A673 (cell line): ENCODE measurements around the gene BNIPL. TPM values are rescaled to one million over a fixed set of nuclear protein-coding genes. Genes with fewer than 3 reads are reported as not detected.

Source experiments
- BruUV-seq: library from RNA; stranded (reverse); fragments of 400-500 nt; replicated peaks from 2 replicates; lab custom pipeline; 2021; lab: Mats Ljungman, UMichigan
- CTCF ChIA-PET: fragments of 300-600 bp; sonication (Branson Sonifier 250); formaldehyde crosslinking; loops from one replicate; lab custom pipeline; 2022; ENCODE audit warnings: antibody characterized with exemption; lab: Charles Lee
- POLR2A ChIA-PET: fragments of 300-600 bp; sonication (Branson Sonifier 250); formaldehyde crosslinking; loops from one replicate; lab custom pipeline; 2022; ENCODE audit warnings: antibody characterized with exemption; ENCODE audit not compliant: low non-redundant PET; lab: Charles Lee
- DNase-seq: peaks from one replicate; pipeline ENCODE4 v3.0.0-alpha.2; 2015; ENCODE audit warnings: low spot score
- H3K27ac ChIP-seq: fragments of 200-600 bp; sonication (generic); 2 replicates; pipeline ENCODE4 v1.5.1; 2016; ENCODE audit warnings: mixed run types, low read depth, mild to moderate bottlenecking, mixed read lengths, antibody characterized with exemption, low read length; ENCODE audit not compliant: poor library complexity, severe bottlenecking
- H3K27me3 ChIP-seq: fragments of 200-600 bp; sonication (generic); replicated peaks from 2 replicates; pipeline ENCODE4 v1.6.1; 2017; ENCODE audit warnings: mixed run types, low read depth, mild to moderate bottlenecking, mixed read lengths, antibody characterized with exemption, low read length; ENCODE audit not compliant: insufficient read depth, poor library complexity
- H3K36me3 ChIP-seq: fragments of 200-600 bp; sonication (generic); 2 replicates; pipeline ENCODE4 v1.6.1; 2016; ENCODE audit warnings: mixed run types, mild to moderate bottlenecking, mixed read lengths, antibody characterized with exemption, low read length; ENCODE audit not compliant: insufficient read depth, poor library complexity, severe bottlenecking
- H3K4me1 ChIP-seq: fragments of 200-600 bp; sonication (generic); 2 replicates; pipeline ENCODE4 v1.6.1; 2017; ENCODE audit warnings: mixed run types, mild to moderate bottlenecking, mixed read lengths, antibody characterized with exemption, low read length; ENCODE audit not compliant: insufficient read depth, poor library complexity, severe bottlenecking
- H3K4me3 ChIP-seq: fragments of 200-600 bp; sonication (generic); 2 replicates; pipeline ENCODE4 v1.5.1; 2016; ENCODE audit warnings: low read depth, mixed run types, mild to moderate bottlenecking, mixed read lengths, low read length; ENCODE audit not compliant: poor library complexity, severe bottlenecking
- H3K9me3 ChIP-seq: fragments of 200-600 bp; sonication (generic); 2 replicates; pipeline ENCODE4 v1.6.1; 2016; ENCODE audit warnings: mixed run types, low read depth, mild to moderate bottlenecking, mixed read lengths, antibody characterized with exemption, low read length; ENCODE audit not compliant: poor library complexity, severe bottlenecking
- CTCF ChIP-seq: fragments of 300-800, 200-600 bp; sonication (generic); conservative IDR thresholded peaks from 2 replicates; pipeline ENCODE4 v1.5.1; 2017; ENCODE audit warnings: low read depth, mild to moderate bottlenecking, antibody characterized with exemption, low read length, moderate library complexity, mixed read lengths
- EZH2 ChIP-seq: fragments of 200-600 bp; sonication (generic); IDR thresholded peaks from 2 replicates; pipeline ENCODE4 v1.6.1; 2017; ENCODE audit warnings: borderline replicate concordance, low read depth, mild to moderate bottlenecking, mixed read lengths, antibody characterized with exemption, low read length; ENCODE audit not compliant: poor library complexity, severe bottlenecking
- intact Hi-C: fragments of 100-400 bp; cut with micrococcal nuclease; formaldehyde crosslinking; loops from one replicate; pipeline ENCODE4 v1.10.0; 2022; ENCODE audit not compliant: unreplicated experiment
- total RNA-seq: library from RNA; stranded (reverse); gene quantifications from 2 replicates; pipeline ENCODE4 v1.2.3, GENCODE V29; 2021

BNIPL gene
- total RNA-seq, 1 experiment from 2014 or later, result 3.5 TPM

GRCh38 chr1:151069103-151069486 lies 32.7 kb downstream of the BNIPL start:
- no TSS peak for BruUV-seq
- Histone ChIP-seq H3K27ac (peak overlapping the region; percentile 94), H3K4me3 (no peak overlapping the region), H3K27me3 (no peaks in the 10 kb centered on the region), H3K36me3 (peaks cover 36% of the 10 kb centered on the region), H3K4me1 (peaks cover 19% of the 10 kb centered on the region), H3K9me3 (no peaks in the 10 kb centered on the region)
- ChIA-PET POLR2A (no interaction called here), CTCF (no interaction called here)
- no peak for TF ChIP-seq EZH2
- no peak for TF ChIP-seq CTCF
- no peak for DNase-seq
- intact Hi-C loops, result no loop called here

GRCh38 chr1:151070474-151071276 lies 34.3 kb downstream of the BNIPL start, which contains the start of gene GABPB2:
Gene GABPB2 (plus strand): TSS chr1:151070761. CDS start chr1:151088190, 17,429 bp downstream.
- Histone ChIP-seq H3K27me3 (no peaks in the 10 kb centered on the region), H3K27ac (peak within 1 kb of the TSS; percentile 94), H3K4me1 (peaks cover 8% of the 10 kb centered on the region), H3K4me3 (peak within 1 kb of the TSS; percentile 70), H3K9me3 (no peaks in the 10 kb centered on the region), H3K36me3 (peaks cover 35% of the 10 kb centered on the region)
- peak; percentile 96 for DNase-seq
- no TSS peak for BruUV-seq
- intact Hi-C loops, result loop anchor here (1.0 kb wide), 1 partner anchor 10 kb away; the partner anchor contains the start of gene MLLT11
- TF ChIP-seq CTCF, result peak; percentile 93
- TF ChIP-seq EZH2, result no peak
- CTCF ChIA-PET, result interaction anchor here (1.0 kb wide), 1 partner anchor 30 kb away, joined by 11 read pairs; no protein-coding TSS in a partner anchor
- POLR2A ChIA-PET, result interaction anchor here (0.6 kb wide), 1 partner anchor 421 kb away, joined by 3 read pairs; no protein-coding TSS in a partner anchor

- H3K4me3 ChIP-seq, result no peak overlapping the region
- POLR2A ChIA-PET, result no interaction called here
- no peaks in the 10 kb centered on the region for H3K9me3 ChIP-seq
- CTCF ChIA-PET, result interaction anchor here (1.2 kb wide), 1 partner anchor 27 kb away, joined by 3 read pairs; no protein-coding TSS in a partner anchor
- H3K27ac ChIP-seq, result no peak overlapping the region
- peaks cover 24% of the 10 kb centered on the region for H3K36me3 ChIP-seq
- TF ChIP-seq EZH2 (no peak), CTCF (0 out of 2 replicates have a peak, but pooled peaks have one; percentile 20)
- intact Hi-C loops, result no loop called here
- no peaks in the 10 kb centered on the region for H3K27me3 ChIP-seq
- no TSS peak for BruUV-seq
- peak; percentile 25 for DNase-seq
- peaks cover 8% of the 10 kb centered on the region for H3K4me1 ChIP-seq
These were observed 35.8 kb downstream of the BNIPL start for GRCh38 chr1:151072224-151072623.
